ENCODE data around the gene TEN1. TPM values are rescaled to one million over a fixed set of nuclear protein-coding genes. Genes with fewer than 3 reads are reported as not detected.

Gene TEN1
- total RNA-seq, 1 donor from 2014 or later: 22.2 TPM

GRCh38 chr17:76049239-76049638, 70.2 kb downstream of the TEN1 start:
- Mint-ChIP-seq H3K4me1 (ENCODE audit: low read depth) (peaks cover 30% of the 10 kb centered on the region), H3K27me3 (ENCODE audit: low read depth) (no peaks in the 10 kb centered on the region), H3K27ac (ENCODE audit: unreplicated experiment) (peak overlapping the region; percentile 52), H3K36me3 (ENCODE audit: low read depth) (peaks cover 52% of the 10 kb centered on the region), H3K9me3 (ENCODE audit: low read depth) (no peaks in the 10 kb centered on the region), H3K4me3 (ENCODE audit: unreplicated experiment) (no peak overlapping the region)
- DNase-seq (ENCODE audit: low spot score): no peak
- no peak for TF ChIP-seq CTCF (IDR thresholded peaks at IDR 0.05)

- peaks cover 32% of the 10 kb centered on the region for H3K4me1 Mint-ChIP-seq (ENCODE audit: low read depth)
- H3K9me3 Mint-ChIP-seq (ENCODE audit: low read depth): no peaks in the 10 kb centered on the region
- no peak for DNase-seq (ENCODE audit: low spot score)
- TF ChIP-seq CTCF (IDR thresholded peaks at IDR 0.05): no peak
- peaks cover 47% of the 10 kb centered on the region for H3K36me3 Mint-ChIP-seq (ENCODE audit: low read depth)
- no peaks in the 10 kb centered on the region for H3K27me3 Mint-ChIP-seq (ENCODE audit: low read depth)
- H3K27ac Mint-ChIP-seq (ENCODE audit: unreplicated experiment): peak overlapping the region; percentile 33
- H3K4me3 Mint-ChIP-seq (ENCODE audit: unreplicated experiment): no peak overlapping the region
Observed at GRCh38 chr17:76049836-76050537, 70.9 kb downstream of the TEN1 start.

Other genes with a start within 250 kb of the TEN1 start
- gene GALK1, start 214.0 kb upstream of the TEN1 start, total RNA-seq: 27.8 to 34.7 TPM (median 30.0 TPM) in 3 replicates
- gene UNK, start 194.4 kb upstream of the TEN1 start, total RNA-seq: 20.9 to 35.8 TPM (median 21.0 TPM) in 3 replicates
- gene UNC13D, start 134.8 kb upstream of the TEN1 start, total RNA-seq: 1.1 to 3.1 TPM (median 1.5 TPM) in 3 replicates
- gene WBP2, start 123.9 kb upstream of the TEN1 start, total RNA-seq: 45.0 to 62.5 TPM (median 56.5 TPM) in 3 replicates
- 33.9 to 50.6 TPM (median 46.3 TPM) in 3 replicates for gene TRIM47, start 100.7 kb upstream of the TEN1 start, total RNA-seq
- 25.2 to 27.1 TPM (median 27.0 TPM) in 3 replicates for gene TRIM65, start 82.3 kb upstream of the TEN1 start, total RNA-seq
- gene MRPL38, start 74.4 kb upstream of the TEN1 start, total RNA-seq: 47.4 to 53.3 TPM (median 49.8 TPM) in 3 replicates
- gene FBF1, start 38.2 kb upstream of the TEN1 start, total RNA-seq: 6.7 to 19.8 TPM (median 7.5 TPM) in 3 replicates
- gene ACOX1, start 74 bp upstream of the TEN1 start, total RNA-seq: 50.2 to 63.3 TPM (median 52.3 TPM) in 3 replicates
- 6.3 to 7.1 TPM (median 6.7 TPM) in 3 replicates for gene CDK3, start 21.6 kb downstream of the TEN1 start, total RNA-seq
- gene EVPL, start 48.1 kb downstream of the TEN1 start, total RNA-seq: not detected in 3 replicates
- gene SRP68, start 93.3 kb downstream of the TEN1 start, total RNA-seq: 62.1 to 77.6 TPM (median 63.0 TPM) in 3 replicates
- not detected in 3 replicates for gene GALR2, start 95.5 kb downstream of the TEN1 start, total RNA-seq
- not detected in 3 replicates for gene ZACN, start 99.9 kb downstream of the TEN1 start, total RNA-seq
- gene EXOC7, start 124.5 kb downstream of the TEN1 start, total RNA-seq: 129 to 180 TPM (median 131 TPM) in 3 replicates
- gene FOXJ1, start 162.0 kb downstream of the TEN1 start, total RNA-seq: 0.12 TPM in 1 of 3 replicates, not detected in the others